ENCODE measurements around the gene CALN1. TPM values are rescaled to one million over a fixed set of nuclear protein-coding genes. Genes with fewer than 3 reads are reported as not detected.

CALN1 gene
- total and polyA plus RNA-seq, 9 of the 15 experiments (the other 6 are each of a cell fraction or from before 2014, with no cell fraction given): 1.4 to 7.5 (median 3.3) TPM

- TF ChIP-seq ZNF639 (CRISPR knock-in tag; conservative IDR thresholded peaks at IDR 0.05 in 1 of 2, IDR thresholded peaks at IDR 0.05 in 1 of 2) (no peak), FIP1L1 (IDR thresholded peaks at IDR 0.05; ENCODE audit: low read depth, low read length, poor library complexity, severe bottlenecking) (no peak), HNRNPL (IDR thresholded peaks at IDR 0.05; ENCODE audit: low read depth, low read length) (no peak), CBX1 (IDR thresholded peaks at IDR 0.05; ENCODE audit: low read depth) (no peak)
Observed at GRCh38 chr7:72023926-72024325, 388.2 kb downstream of the CALN1 start (continued).

GRCh38 chr7:72021716-72022115 is 390.4 kb downstream of the CALN1 start:
- ChIA-PET POLR2A (no interaction called here), CTCF (ENCODE audit: low intra/inter-chr PET ratio) (no interaction called here)
- Histone ChIP-seq H3K9me1 (ENCODE audit: control insufficient read depth, insufficient read depth, low read length) (no peaks in the 10 kb centered on the region), H3K4me1 (replicated peaks in 1 of 2; ENCODE audit: control insufficient read depth in 2 of 2, insufficient read depth in 2 of 2, low read length in 2 of 2) (no peaks in the 10 kb centered on the region), H3K27me3 (ENCODE audit: control insufficient read depth in 2 of 2, insufficient read depth in 2 of 2, low read length in 2 of 2) (no peaks in the 10 kb centered on the region), H3K27ac (ENCODE audit: extremely low read depth, low read depth, low read length) (no peak overlapping the region), H3K4me2 (ENCODE audit: insufficient read depth, low read length) (no peak overlapping the region), H3K36me3 (ENCODE audit: control insufficient read depth, insufficient read depth, low read length) (no peaks in the 10 kb centered on the region), H3K79me2 (ENCODE audit: control insufficient read depth, insufficient read depth, low read length) (no peaks in the 10 kb centered on the region), H2AFZ (ENCODE audit: low read depth, low read length) (no peak overlapping the region), H3K9me3 (replicated peaks; ENCODE audit: control insufficient read depth, insufficient read depth, low read depth, low read length) (no peaks in the 10 kb centered on the region), H3K9ac (ENCODE audit: insufficient read depth in 1 of 2, low read depth in 2 of 2, low read length in 2 of 2) (no peak overlapping the region), H3K4me3 (no peak overlapping the region), H4K20me1 (replicated peaks; ENCODE audit: control insufficient read depth, insufficient read depth, low read length) (no peaks in the 10 kb centered on the region)
- DNase-seq (ENCODE audit: extremely low read depth in 1 of 4, low spot score in 3 of 4): no peak
- WGBS (ENCODE audit: insufficient coverage, low coverage, missing lambda C conversion rate): 0% methylated on average over 3 of the region's 3 CpGs
- in situ Hi-C loops (cut with MboI) (no loop called here), intact Hi-C loops (cut with micrococcal nuclease) (no loop called here)
- ATAC-seq: no peak
- FAIRE-seq: no peak
- BruUV-seq (replicated peaks): no TSS peak
- TF ChIP-seq KAT2B (IDR thresholded peaks at IDR 0.05; ENCODE audit: low read depth, low read length): no peak
- TF ChIP-seq ZNF395 (CRISPR knock-in tag; IDR thresholded peaks at IDR 0.05): no peak
- TF ChIP-seq FOXP4 (CRISPR knock-in tag; IDR thresholded peaks at IDR 0.05; ENCODE audit: borderline replicate concordance): no peak
- TF ChIP-seq KLF1 (tag; IDR thresholded peaks at IDR 0.05): no peak
- TF ChIP-seq RUNX1 (IDR thresholded peaks at IDR 0.05; ENCODE audit: low read depth): no peak
- TF ChIP-seq L3MBTL2 (IDR thresholded peaks at IDR 0.05): no peak
- TF ChIP-seq ELF4 (CRISPR knock-in tag; IDR thresholded peaks at IDR 0.05): no peak
- no peak for TF ChIP-seq PKNOX1 (IDR thresholded peaks at IDR 0.05)
- TF ChIP-seq MECOM (CRISPR knock-in tag; IDR thresholded peaks at IDR 0.05): no peak
- TF ChIP-seq NRF1 (conservative IDR thresholded peaks at IDR 0.05 in 1 of 2, IDR thresholded peaks at IDR 0.05 in 1 of 2): no peak
- no peak for TF ChIP-seq ZSCAN29 (IDR thresholded peaks at IDR 0.05)
- no peak for TF ChIP-seq ZNF707 (CRISPR knock-in tag; conservative IDR thresholded peaks at IDR 0.05)
- TF ChIP-seq PHTF2 (CRISPR knock-in tag; IDR thresholded peaks at IDR 0.05): no peak
